GM12892 (cell line): ENCODE measurements around the gene ARMC6.

Source experiments
- POLR2A ChIP-seq: IDR thresholded peaks from 2 replicates; pipeline ENCODE4 v1.6.1; 2011; ENCODE audit warnings: low read depth, low read length, control low read depth
- TAF1 ChIP-seq: IDR thresholded peaks from 2 replicates; pipeline ENCODE4 v1.6.1; 2011; ENCODE audit warnings: low read depth, mild to moderate bottlenecking, control low read depth, low read length, borderline replicate concordance

DNA sequence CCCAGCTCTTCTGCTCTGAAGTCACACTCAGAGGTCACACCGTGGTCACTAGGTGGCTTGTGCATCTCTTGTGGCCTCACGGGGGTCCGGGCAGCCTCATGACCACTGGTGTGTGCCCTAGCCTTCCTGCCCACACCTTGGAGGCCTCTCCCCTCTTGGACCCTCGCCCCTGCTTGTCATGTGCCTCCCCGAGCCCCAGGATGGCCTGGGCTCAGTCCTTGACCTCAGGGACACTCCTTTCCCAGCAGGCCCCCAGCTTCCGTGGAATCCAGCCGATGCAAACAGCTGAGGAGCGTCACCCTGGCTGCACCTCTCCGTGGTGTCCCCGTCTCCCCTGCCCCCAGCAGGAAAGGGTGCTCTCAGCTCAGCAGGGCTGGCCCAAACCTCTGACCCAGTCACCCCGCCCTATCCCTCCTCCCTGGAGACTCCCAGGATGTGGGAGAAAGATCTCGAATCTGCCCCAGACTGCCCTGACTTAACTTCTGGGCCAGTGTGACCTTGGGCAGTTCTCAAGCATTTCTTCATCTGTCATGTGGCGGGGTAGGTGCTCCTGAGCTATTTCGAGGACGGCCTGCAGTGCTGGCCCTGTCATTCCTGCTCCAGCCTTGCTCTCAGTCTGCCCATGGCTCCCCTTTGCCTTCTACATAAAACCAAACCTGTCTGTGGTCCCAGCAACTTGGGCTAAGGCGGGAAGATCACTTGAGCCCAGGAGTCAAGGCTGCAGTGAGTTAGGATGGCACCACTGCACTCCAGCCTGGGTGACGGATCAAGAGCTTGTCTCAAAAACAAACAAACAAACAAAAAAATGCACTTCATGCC is 25.8 kb downstream of the ARMC6 start:
- TF ChIP-seq POLR2A (no peak), TAF1 (no peak)
